Stimulated activated CD4-positive, alpha-beta T cell treated with anti-CD3 and anti-CD28 coated beads, TNF-alpha, amount 100 ng/mL, for 4 hours (primary cell): ENCODE measurements around the gene ABTB1.
"Not testable (repeated sequence)": the region's sequence is repeated elsewhere in the genome, so short reads cannot be mapped to it uniquely, and the experiment has no call there.

Experiments
- DNase-seq, 3 experiments: peaks; one replicate each; pipeline ENCODE4 v3.0.0-alpha.2; 2020; ENCODE audit warnings: low read depth in 3 of 3

ABTB1 gene

DNA sequence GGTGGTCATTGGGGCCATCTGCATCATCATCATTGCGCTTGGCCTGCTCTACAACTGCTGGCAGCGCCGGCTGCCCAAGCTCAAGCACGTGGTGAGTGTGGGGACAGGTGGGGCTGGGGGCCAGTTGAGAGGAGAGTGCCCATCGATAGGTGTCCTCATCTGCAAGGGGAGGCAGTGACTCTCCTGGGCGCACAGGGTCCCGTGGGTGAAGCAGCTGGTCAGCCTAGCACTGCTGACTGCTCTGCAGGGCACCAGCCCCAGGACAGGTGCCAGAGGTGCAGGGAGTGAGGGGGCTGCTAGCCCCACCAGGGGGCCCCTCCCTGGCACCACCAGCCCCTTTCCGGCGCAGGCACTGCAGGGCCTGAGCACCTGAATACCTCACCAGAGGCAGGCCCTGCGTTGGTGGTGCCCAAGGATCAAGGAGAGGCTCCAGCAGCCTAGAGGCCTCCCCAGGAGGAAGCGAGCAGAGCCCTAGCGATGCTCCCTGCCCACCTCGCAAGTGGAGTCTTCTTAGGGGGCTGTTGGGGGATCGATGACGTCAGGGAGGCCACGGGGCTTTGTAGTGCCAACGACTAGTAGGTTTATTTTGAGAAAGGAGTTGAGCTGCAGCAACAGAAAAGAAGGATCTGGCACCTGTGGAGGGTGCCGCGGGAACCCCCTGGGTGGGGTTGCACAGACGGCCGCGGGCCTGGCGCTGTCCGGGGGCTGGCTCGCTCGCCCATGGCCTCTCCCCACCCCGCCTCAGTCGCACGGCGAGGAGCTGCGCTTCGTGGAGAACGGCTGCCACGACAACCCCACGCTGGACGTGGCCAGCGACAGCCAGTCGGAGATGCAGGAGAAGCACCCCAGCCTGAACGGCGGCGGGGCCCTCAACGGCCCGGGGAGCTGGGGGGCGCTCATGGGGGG is 976 bp upstream of the ABTB1 start:
- peak in 1 of 3 experiments; percentile 24 for DNase-seq

DNA sequence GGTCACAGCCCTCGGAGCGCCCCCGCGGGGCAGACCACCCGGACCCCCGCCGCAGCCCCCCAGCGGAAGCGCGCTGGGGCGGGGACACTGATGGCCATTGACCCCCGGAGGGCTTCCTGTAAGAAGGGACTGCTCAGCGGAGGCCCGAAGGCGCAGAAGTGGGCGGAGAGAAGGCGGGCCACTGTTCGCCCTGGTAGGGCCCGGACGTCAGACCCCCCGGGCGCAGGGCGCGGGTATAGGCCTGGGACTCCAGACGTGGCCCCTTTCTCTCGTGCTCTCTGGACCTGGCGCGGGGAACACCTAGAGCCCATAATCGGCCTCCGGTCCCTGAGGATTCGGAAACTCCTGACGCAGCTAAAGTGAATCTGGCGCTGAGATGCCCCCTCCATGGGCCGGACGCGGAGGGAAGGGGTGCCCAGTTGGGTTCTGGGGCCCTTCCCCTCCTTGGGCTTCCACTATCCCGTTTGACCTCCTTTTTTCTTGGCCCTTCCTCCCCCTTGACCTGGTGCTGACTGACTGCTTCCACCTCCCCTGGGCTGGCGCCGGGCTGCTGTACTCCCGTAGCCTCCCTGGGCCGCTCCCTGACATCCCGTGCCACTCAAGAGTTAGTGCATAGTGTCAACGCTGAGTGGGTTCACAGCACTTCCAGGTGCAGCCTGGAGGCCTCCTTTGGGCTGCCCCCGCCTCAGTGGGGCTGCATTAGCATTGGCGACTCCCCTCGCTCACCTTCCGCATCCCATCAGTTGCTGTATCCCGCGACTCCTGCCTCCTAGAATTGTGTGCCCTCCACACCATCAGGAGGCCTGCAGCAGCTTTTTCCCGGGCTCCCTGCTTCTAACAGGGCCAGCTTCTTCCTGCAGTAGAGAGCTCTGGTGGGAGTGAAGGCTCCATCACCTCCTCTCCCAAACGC is 694 bp downstream of the ABTB1 start:
- peak in 2 of 3 experiments; percentile 18 to 28 for DNase-seq

- DNase-seq: no peak
These were observed 1.5 kb downstream of the ABTB1 start for GRCh38 chr3:127674101-127674721.

- no peak for DNase-seq
These were observed 2.0 kb downstream of the ABTB1 start for GRCh38 chr3:127674790-127675189.

DNA sequence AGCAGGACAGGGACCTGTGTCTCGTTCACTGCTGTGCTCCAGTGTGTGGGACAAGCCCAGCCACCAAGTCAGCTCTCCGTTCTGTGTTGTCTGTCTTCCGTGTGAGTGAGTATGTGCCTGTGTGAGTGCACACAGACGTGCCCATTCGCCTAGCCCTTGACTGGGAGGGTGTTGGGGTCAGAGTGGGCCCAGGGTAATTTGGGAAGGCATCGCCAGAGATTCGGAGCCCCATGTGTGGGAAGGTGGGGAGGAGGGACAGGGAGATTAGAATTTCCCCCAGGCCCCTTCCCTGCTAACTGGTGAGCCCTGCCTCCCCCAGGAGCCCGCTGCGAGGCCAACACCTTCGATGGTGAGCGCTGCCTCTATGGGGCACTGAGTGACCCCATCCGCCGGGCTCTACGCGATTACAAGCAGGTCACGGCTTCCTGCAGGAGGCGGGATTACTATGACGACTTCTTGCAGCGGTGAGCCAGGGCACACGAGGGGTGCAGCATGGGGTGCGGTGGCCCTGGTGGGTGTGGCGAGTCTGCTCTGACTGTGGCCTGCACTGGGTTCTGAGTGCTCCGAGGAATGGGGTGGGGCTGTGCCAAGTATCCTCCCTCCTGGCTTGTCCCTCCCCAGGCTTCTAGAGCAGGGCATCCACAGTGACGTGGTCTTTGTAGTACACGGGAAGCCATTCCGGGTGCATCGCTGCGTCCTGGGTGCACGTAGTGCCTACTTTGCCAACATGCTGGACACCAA is 3.1 kb downstream of the ABTB1 start:
- no peak for DNase-seq

DNA sequence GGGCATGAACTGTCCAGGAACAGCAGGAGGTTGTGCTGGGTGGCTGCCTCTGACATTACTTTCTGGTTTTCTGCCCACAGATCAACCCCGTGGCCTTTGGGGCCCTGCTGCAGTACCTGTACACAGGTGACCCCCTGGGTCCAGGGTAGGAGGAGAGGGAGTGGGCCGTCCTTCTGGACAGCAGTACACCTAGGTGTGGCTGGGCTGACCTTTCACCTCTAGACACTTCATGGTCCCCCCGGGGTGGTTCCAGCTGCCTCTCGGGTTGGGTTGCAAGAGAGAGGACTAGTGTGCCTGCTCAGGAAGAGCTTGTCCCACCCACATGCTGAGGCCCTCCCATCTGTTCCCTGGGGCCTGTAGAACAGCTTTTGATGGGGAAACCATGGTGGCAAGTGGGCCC is 3.7 kb downstream of the ABTB1 start:
- DNase-seq: no peak

- no peak for DNase-seq
These were observed 4.2 kb downstream of the ABTB1 start for GRCh38 chr3:127676921-127677351.

DNA sequence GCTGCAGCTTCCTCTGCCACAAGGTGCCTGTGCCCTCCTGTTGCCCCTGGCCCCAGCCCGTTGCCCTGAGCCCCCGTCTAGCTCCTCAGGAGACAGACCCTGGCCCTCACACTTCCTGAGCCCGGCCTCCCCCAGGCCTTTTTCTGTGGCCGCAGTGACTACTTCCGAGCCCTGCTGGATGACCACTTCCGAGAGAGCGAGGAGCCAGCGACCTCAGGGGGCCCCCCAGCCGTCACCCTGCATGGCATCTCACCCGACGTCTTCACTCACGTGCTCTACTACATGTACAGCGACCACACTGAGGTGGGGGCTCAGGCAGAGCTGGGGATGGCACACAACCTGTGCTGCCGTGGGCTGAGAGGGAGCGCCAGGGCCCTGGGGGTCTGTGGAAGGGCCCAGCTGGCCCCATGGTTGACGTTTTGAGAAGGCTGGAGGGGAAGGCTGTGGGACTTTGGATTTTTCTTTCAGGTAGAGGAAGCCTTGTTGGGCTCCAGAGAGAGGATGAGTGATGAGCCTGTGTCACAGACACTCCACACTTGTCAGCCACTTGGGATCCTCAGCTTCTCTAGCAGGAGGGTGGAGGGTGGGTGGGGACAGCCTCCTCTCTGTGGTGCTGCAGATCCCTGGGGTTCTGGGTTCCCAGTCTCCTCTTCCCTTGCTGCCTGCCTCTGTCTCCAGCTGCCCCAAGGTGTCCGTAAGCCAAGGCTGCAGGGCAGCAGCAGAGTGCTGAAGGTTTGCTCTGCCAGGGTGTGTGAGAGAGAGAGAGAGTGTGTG is 5.0 kb downstream of the ABTB1 start:
- no peak for DNase-seq

GRCh38 chr3:127678315-127678599 is 5.5 kb downstream of the ABTB1 start:
- no peak for DNase-seq

DNA sequence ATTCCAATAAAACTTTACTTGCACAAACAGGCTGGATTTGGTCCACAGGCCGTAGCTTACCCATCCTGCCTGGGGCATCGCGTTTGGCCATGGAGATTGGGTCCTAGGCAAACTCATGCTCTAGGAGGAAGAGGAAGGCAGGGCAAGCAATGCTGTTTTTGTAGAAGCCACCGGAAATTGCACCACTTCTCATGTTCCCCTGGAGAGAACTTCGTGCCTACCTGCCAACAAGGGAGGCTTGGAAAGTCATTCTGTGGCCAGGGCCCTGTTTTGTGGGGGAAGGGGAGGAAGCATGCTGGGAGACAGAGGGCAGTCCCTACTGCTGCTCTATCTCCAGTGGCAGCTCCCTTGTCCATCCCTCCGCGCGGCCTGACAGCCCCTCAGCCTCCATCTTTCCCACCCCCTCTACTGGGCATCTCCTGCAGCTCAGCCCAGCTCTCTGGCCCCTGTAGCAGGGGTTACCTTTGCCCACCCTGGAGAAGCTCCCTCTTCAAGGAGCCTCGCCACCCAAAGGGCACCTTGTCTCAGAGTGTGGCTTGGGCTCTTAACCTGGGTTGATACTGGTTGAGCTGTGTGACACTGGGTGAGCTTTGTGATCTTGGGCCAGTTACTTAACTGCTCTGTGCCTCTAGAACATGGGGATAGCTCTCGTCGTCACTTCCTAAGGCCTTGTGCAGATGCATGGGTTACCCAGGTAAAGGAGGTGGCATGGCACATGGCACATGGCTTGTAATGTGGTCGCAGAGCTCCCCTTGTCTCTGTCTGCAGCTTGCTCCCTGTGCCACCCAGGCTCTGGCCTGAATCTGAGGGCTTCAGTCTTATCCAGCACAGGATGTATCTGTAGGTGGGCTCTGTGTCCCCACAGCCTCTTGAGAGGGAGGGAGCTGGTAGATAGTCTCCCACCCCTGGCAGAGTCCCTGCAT is 6.1 kb downstream of the ABTB1 start:
- no peak for DNase-seq

DNA sequence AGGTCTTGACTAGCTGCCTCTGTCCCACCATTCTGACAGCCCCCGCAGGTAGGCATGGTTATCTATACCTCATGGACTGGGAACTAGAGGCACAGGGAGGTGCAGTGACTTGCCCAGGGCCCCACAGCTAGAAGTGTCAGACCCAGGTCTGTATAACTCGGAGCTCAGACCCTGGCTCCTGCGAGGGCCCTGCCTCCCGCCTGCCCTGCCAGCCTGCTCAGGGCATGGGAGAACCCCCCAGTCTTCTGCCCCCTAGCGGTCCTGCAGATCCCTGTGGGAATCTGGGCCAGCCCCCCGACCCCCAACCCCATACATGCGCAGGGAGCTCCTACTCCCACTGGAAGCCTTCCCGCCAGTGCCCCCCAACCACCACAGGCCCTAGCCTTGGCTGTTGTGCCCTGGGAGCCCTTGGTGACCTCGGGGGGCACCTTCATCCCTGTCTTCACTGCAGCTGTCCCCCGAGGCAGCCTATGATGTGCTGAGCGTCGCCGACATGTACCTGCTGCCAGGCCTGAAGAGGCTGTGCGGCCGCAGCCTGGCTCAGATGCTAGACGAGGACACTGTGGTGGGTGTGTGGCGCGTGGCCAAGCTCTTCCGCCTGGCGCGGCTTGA is 6.9 kb downstream of the ABTB1 start:
- no peak for DNase-seq

- no peak for DNase-seq
These were observed 7.5 kb downstream of the ABTB1 start for GRCh38 chr3:127680146-127680661.

GRCh38 chr3:127680798-127681221 is 8.1 kb downstream of the ABTB1 start:
- no peak for DNase-seq

DNA sequence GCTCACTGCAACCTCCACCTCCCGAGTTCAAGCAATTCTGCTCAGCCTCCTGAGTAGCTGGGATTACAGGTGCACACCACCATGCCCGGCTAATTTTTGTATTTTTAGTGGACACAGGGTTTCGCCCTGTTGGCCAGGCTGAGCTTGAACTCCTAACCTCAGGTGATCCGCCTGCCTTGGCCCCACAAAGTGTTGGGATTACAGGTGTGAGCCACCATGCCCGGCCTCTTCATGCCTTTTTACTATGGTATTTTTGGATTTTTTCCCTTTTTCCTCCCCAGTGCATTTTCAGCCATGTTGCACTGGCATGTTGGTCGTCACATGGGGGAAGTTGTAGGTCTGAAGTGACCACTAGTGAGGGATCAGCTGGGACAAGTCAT is 9.4 kb downstream of the ABTB1 start:
- DNase-seq: not testable (repeated sequence)

GRCh38 chr3:127682561-127682960 is 9.8 kb downstream of the ABTB1 start:
- no peak for DNase-seq

DNA sequence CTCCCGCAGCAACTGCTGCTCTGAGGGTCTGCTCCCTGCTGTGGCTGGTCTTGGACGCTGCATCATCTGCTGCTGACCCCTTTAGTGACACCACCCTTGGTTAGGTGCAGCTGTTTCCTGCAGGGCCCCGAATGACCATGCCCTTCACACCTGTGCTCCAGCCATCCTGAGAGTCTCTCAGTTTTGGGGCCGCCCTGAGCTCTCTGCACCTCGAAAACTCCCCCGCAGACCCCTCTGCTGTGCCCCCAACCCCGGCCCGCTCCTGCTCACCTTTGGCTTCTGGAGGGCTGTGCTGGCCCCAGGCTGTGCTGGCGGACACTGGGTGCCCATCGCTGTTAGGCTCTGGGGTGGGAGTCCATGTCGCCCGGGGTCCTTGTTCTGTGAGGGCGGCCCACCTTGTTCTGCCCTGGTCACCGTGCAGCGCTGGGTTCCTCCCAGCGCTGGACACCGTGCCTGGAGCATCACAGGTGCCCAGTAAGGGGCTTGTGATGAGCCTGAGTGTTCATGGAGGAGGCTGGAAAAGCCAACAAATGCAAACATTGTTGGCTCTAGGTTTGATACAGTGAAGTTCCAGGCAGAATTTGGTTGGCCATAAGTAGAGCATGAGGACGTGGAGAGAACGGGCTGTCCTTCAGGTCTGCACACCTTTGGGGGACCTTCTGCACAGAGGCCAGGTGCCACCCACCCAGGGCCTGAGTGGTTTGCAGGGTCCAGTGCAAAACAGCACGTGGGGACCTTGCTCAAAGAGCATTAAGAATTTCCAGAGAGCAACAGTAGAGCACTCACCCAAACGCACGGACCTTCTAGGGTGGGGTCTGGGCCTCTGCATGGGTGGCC is 12.3 kb downstream of the ABTB1 start:
- no peak for DNase-seq

GRCh38 chr3:127685708-127686511 is 13.2 kb downstream of the ABTB1 start:
- no peak for DNase-seq
